GM18499 (cell line): Measurements from ENCODE around the gene LINGO3.
"Not testable (repeated sequence)": the region's sequence is repeated elsewhere in the genome, so short reads cannot be mapped to it uniquely, and the experiment has no call there.

Experiments
- ATAC-seq: cut with Tn5 transposase; IDR thresholded peaks from one replicate; pipeline ENCODE4 v1.9.1; 2021; ENCODE audit warnings: moderate number of reproducible peaks; ENCODE audit not compliant: insufficient read depth, unreplicated experiment

The LINGO3 gene

GRCh38 chr19:2283835-2284507 is 24.0 kb downstream of the LINGO3 start:
- ATAC-seq: no peak

GRCh38 chr19:2282862-2283237 is 25.1 kb downstream of the LINGO3 start:
- ATAC-seq: no peak

- no peak for ATAC-seq
Measured at GRCh38 chr19:2282062-2282861, 25.7 kb downstream of the LINGO3 start, which contains the start of gene PEAK3. TSS of gene PEAK3 (minus strand) at chr19:2282175. CDS start at chr19:2280931, 1,244 bp downstream.

DNA sequence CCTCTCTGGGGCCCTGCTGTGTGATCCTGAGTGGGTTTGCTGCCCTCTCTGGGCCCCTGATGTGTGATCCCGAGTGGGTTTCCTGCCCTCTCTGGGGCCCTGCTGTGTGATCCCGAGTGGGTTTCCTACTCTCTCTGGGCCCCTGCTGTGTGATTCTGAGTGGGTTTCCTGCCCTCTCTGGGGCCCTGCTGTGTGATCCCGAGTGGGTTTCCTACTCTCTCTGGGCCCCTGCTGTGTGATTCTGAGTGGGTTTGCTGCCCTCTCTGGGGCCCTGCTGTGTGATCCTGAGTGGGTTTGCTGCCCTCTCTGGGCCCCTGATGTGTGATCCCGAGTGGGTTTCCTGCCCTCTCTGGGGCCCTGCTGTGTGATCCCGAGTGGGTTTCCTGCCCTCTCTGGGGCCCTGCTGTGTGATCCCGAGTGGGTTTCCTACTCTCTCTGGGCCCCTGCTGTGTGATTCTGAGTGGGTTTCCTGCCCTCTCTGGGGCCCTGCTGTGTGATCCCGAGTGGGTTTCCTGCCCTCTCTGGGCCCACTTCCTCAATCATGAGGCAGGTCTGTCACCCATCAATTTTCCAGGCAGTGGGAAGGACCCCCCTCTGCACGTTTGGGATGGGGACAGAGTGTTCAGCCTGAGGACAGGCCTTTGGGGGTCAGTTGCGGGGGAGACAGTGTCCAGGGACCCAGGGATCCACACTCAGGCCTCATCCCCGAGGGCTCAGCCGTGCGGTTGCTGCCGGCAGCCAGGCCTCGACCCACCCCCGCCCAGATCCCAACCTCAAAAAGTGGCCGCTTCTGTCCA is 26.5 kb downstream of the LINGO3 start:
- not testable (repeated sequence) for ATAC-seq

GRCh38 chr19:2280633-2281264 is 27.2 kb downstream of the LINGO3 start:
- ATAC-seq: no peak

- no peak for ATAC-seq
Measured at GRCh38 chr19:2278459-2279158, 29.3 kb downstream of the LINGO3 start.

GRCh38 chr19:2277138-2277537 is 30.8 kb downstream of the LINGO3 start:
- no peak for ATAC-seq

DNA sequence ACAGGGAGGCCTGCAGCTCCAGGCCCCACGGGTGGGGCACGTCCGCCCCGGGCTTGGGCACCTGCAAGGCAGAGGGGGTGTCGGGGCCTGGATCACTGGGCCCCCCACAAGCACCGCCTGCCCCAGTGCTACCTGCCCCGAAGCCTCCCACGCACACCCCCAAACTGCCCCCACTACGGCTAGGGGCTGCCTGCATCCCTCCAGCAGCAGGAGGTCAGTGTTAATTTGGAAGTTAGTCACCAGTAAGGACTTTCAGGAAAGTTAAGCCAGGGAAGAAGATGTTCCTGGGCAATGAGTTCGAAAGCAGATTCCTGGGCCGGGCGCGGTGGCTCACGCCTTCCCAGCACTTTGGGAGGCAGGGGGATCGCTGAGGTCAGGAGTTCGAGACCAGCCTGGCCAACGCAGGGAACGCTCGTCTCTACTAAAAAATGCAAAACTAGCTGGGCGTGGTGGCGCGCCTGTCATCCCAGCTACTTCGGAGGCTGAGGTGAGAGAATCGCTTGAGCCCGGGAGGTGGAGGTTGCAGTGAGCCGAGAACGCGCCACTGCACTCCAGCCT is 31.4 kb downstream of the LINGO3 start:
- no peak for ATAC-seq

DNA sequence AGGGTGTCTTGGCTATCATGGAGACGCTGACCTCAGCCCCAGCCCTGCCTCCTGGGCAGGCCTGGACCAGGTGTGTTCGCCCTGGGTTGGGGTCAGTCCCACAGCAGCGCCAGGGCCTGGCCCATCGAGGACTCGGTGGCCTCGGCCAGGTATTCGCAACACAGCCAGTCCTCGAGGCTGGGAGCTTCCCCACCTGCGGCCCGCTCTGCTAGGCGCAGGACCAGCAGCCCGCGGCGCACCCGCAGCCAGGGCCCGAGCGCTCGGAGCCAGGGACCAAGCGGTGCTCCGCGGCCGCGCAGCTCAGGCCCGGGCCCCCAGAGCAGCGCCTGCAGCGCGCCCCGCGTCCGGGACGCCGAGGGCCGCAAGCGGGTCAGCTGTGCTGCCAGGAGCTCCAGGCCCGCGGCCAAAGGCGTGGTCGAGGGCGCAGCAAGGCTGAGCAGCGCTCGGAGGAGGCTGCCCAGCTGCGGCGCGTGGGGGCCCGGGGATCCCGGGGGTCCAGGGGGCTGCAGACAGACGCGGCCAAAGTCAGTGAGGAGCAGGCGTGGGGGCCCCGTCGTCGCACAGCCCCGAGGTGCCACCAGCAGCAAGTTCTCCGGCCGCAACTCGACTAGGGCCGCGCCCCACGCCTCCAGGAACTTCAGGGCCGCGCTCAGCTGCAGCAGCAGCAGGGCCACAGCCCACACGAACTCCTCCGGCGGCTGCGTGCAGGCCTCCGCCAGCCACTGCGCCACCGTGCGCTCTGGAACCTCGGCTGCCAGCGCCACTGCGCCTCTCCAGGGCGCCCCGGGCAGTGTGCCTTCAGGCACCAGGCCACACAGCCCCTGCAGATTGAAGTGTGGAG is 32.1 kb downstream of the LINGO3 start:
- ATAC-seq: no peak

DNA sequence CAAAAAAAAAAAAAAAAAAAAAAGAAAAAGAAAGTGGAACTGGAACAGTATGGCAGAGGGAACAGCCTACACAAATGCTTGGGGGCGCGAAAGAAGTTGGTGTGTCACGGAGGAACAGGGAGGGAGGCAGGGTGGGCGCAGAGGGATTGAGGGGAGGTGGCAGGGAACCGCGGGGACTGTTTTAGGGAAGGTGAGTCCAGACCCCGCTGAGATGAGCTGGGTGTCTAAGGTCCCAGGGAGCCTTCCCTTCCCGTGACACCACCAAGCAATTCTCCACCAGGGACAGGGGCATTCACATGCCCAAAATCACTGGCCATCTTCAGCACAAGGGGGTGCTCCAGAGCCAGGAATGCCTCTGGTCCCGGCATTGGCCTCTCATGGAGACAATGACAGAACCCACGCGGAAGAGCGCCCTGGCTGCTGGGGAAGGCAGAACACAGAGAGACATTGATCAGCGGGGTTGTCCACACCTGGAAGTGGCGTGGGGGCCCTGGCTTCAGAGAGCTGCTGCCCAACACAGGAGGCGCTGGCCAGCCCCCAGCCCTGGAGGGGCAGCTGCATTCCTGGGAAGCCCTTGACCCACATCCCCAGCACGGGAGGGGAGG is 32.9 kb downstream of the LINGO3 start:
- ATAC-seq: no peak

GRCh38 chr19:2274185-2274711 is 33.7 kb downstream of the LINGO3 start:
- no peak for ATAC-seq

GRCh38 chr19:2273356-2274184 is 34.4 kb downstream of the LINGO3 start:
- no peak for ATAC-seq

DNA sequence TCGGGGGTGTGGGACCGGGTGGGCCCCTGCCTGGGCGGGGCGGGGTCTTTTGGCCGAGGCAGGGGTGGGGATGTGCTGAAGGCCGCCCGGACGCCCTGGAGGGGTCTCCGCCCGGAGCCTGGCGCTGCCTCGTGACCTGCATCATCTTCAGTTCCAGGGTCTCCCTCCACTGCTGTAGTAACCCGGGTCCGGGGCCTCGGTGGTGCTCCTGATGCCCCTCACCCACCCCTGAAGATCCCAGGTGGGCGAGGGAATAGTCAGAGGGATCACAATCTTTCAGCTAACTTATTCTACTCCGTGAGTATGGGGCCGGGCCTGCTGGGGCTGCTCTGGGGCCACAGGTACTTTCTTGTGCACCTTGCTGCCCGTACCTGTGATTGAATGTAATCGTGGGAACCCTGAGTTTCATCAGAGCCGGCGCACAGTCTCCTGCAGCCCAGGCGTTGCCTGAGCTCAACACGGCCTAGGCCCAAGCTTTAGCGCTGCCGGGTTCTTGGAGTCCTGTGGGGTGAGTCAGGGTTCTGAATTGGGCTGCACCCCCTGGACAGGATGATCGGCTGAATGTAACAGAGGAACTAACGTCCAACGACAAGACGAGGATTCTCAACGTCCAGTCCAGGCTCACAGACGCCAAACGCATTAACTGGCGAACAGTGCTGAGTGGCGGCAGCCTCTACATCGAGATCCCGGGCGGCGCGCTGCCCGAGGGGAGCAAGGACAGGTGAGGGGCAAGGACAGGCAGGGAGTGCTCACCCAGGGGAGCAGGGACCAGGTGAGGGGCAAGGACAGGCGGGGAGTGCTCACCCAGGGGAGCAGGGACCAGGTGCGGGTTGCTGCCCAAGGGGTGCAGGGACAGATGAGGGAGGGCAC is 36.5 kb downstream of the LINGO3 start:
- no peak for ATAC-seq

- no peak for ATAC-seq
Measured at GRCh38 chr19:2270423-2271233, 37.3 kb downstream of the LINGO3 start.

DNA sequence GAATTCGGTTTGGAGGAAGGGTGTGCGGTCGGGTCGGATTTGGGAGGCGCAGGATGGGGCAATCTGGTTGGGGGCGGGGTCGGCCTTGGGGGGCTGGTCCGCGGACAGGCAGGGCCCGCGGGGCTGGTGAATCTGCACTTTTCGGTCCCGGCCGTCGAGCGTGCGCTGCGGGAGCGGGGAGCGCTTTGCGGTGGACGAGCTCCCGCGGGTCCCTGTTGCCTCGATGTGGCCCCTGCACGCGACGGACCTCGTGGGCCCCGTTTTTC is 37.9 kb downstream of the LINGO3 start:
- ATAC-seq: no peak
